ENCODE results near the gene LYZL1. TPM values are rescaled to one million over a fixed set of nuclear protein-coding genes. Genes with fewer than 3 reads are reported as not detected.

LYZL1 gene
- total and polyA plus RNA-seq, 2 of the 8 experiments (the other 6 are each of a cell fraction or from before 2014, with no cell fraction given): not detected

GRCh38 chr10:29326886-29327745, 38.2 kb downstream of the LYZL1 start:
- Histone ChIP-seq H3K23me2 (ENCODE audit: low read depth, low read length) (no peaks in the 10 kb centered on the region), H3K4me2 (ENCODE audit: insufficient read depth in 1 of 2, low read depth in 2 of 2, low read length in 2 of 2) (no peak overlapping the region), H3K4ac (replicated peaks; ENCODE audit: insufficient read length, low read depth, low read length) (no peak overlapping the region), H3K27me3 (replicated peaks in 1 of 4; ENCODE audit: control insufficient read depth in 3 of 4, extremely low read depth in 1 of 4, insufficient read depth in 3 of 4, low read length in 3 of 4) (no peaks in the 10 kb centered on the region), H4K91ac (replicated peaks; ENCODE audit: insufficient read length, low read length) (no peak overlapping the region), H2BK5ac (ENCODE audit: low read depth, low read length) (no peak overlapping the region), H3K18ac (ENCODE audit: extremely low read depth, low read length) (no peak overlapping the region), H2AFZ (ENCODE audit: low read length) (no peak overlapping the region), H4K8ac (ENCODE audit: extremely low read depth, insufficient read depth, low read length) (no peak overlapping the region), H4K5ac (ENCODE audit: insufficient read length, low read depth, low read length) (no peak overlapping the region), H3K56ac (replicated peaks; ENCODE audit: insufficient read length, low read depth, low read length) (no peak overlapping the region), H2BK12ac (ENCODE audit: low read depth, low read length) (no peak overlapping the region), H2BK120ac (replicated peaks; ENCODE audit: low read depth, low read length) (no peak overlapping the region), H4K20me1 (replicated peaks in 1 of 2; ENCODE audit: control insufficient read depth in 1 of 2, insufficient read depth in 2 of 2, low read length in 2 of 2) (no peaks in the 10 kb centered on the region), H3K79me1 (ENCODE audit: low read depth, low read length) (no peaks in the 10 kb centered on the region), H3K9me3 (ENCODE audit: insufficient read depth in 2 of 2, low read depth in 1 of 2, low read length in 1 of 2) (no peaks in the 10 kb centered on the region), H2AK5ac (ENCODE audit: low read depth, low read length) (no peak overlapping the region), H3K14ac (ENCODE audit: insufficient read length) (no peak overlapping the region), H3K27ac (ENCODE audit: low read depth, low read length) (no peak overlapping the region), H2BK15ac (ENCODE audit: low read length) (no peak overlapping the region), H3K79me2 (ENCODE audit: control insufficient read depth in 1 of 2, insufficient read depth in 2 of 2, low read length in 2 of 2) (no peaks in the 10 kb centered on the region), H3K4me1 (replicated peaks in 1 of 4; ENCODE audit: control insufficient read depth in 3 of 4, insufficient read depth in 4 of 4, low read length in 3 of 4) (no peaks in the 10 kb centered on the region), H3K4me3 (ENCODE audit: extremely low read depth in 1 of 4, insufficient read depth in 2 of 4, low read depth in 3 of 4, low read length in 4 of 4) (no peak overlapping the region), H3K9ac (replicated peaks in 1 of 4; ENCODE audit: extremely low read depth in 1 of 4, low read depth in 3 of 4, low read length in 3 of 4) (no peak overlapping the region), H3K23ac (ENCODE audit: insufficient read length) (no peak overlapping the region), H3K36me3 (ENCODE audit: control insufficient read depth in 2 of 4, insufficient read depth in 4 of 4, low read length in 3 of 4) (no peaks in the 10 kb centered on the region), H2BK20ac (ENCODE audit: low read length) (no peak overlapping the region)
- CTCF ChIA-PET (ENCODE audit: partially characterized antibody): interaction anchor here (1.3 kb wide), 1 partner anchor 8 kb away, joined by 3 read pairs; no protein-coding TSS in a partner anchor
- FAIRE-seq (no peak), DNase-seq (ENCODE audit: low read depth in 1 of 2, low spot score in 2 of 2) (no peak)
- 94% methylated on average over 10 of the region's 10 CpGs; no CpG with 5 or more reads in 1 of the 2 experiments for WGBS, 2 experiments (ENCODE audit: extremely low coverage in 1 of 2, insufficient coverage in 1 of 2, insufficient read length in 1 of 2, insufficient replicate concordance in 2 of 2, low coverage in 1 of 2, low lambda C conversion rate in 2 of 2, missing lambda C conversion rate in 1 of 2)
- POLR2A ChIA-PET (ENCODE audit: partially characterized antibody): no interaction called here
- TF ChIP-seq USF2 (IDR thresholded peaks at IDR 0.05; ENCODE audit: low read length) (no peak), CBX5 (IDR thresholded peaks at IDR 0.05; ENCODE audit: low read depth, low read length) (no peak), BCL11A (IDR thresholded peaks at IDR 0.05; ENCODE audit: low read depth in 2 of 2, low read length in 2 of 2) (no peak), CBX8 (IDR thresholded peaks at IDR 0.05; ENCODE audit: borderline replicate concordance, low read depth, low read length) (no peak), MAFK (IDR thresholded peaks at IDR 0.05; ENCODE audit: low read depth, low read length) (no peak), BRCA1 (IDR thresholded peaks at IDR 0.05; ENCODE audit: low read depth, low read length) (no peak), RAD21 (IDR thresholded peaks at IDR 0.05 in 1 of 2, conservative IDR thresholded peaks at IDR 0.05 in 1 of 2; ENCODE audit: low read depth in 2 of 2, low read length in 2 of 2) (no peak), KDM5A (IDR thresholded peaks at IDR 0.05; ENCODE audit: low read length) (no peak)

Data from H1 (cell line).